Activated CD8-positive, alpha-beta T cell treated with anti-CD3 and anti-CD28 coated beads, Interleukin-2, amount 10 ng/mL, durations not matched to agents 7 days and 5 days (primary cell): ENCODE measurements around the gene ABCC5. TPM values are rescaled to one million over a fixed set of nuclear protein-coding genes. Genes with fewer than 3 reads are reported as not detected.
A peak's percentile ranks its signal among the peaks of the same experiment; 100 is the strongest.
"Not testable (repeated sequence)": the region's sequence is repeated elsewhere in the genome, so short reads cannot be mapped to it uniquely, and the experiment has no call there.

Source experiments
- ATAC-seq: fragments of 150-1000 bp; cut with Tn5 transposase; one replicate; pipeline ENCODE4 v1.10.0; 2021; ENCODE audit warnings: moderate library complexity
- CTCF ChIA-PET: fragments of 350-600 bp; sonication (Branson Sonifier 250); formaldehyde crosslinking; loops from one replicate; lab custom pipeline; 2021; ENCODE audit warnings: antibody characterized with exemption; lab: Charles Lee
- POLR2A ChIA-PET: fragments of 350-600 bp; sonication (Branson Sonifier 250); formaldehyde crosslinking; loops from one replicate; lab custom pipeline; 2021; ENCODE audit warnings: antibody characterized with exemption; lab: Charles Lee
- DNase-seq: peaks from one replicate; pipeline ENCODE4 v3.0.0-alpha.2; 2020
- H3K27ac Mint-ChIP-seq: one replicate; pipeline ENCODE4 v1.8.0; 2021; ENCODE audit warnings: mild to moderate bottlenecking, mixed read lengths
- H3K27me3 Mint-ChIP-seq: one replicate; pipeline ENCODE4 v1.8.0; 2021; ENCODE audit warnings: low read depth, mixed read lengths
- H3K36me3 Mint-ChIP-seq: one replicate; pipeline ENCODE4 v1.8.0; 2021; ENCODE audit warnings: low read depth, mixed read lengths
- H3K4me1 Mint-ChIP-seq: one replicate; pipeline ENCODE4 v1.8.0; 2021; ENCODE audit warnings: low read depth, mixed read lengths
- H3K4me3 Mint-ChIP-seq: one replicate; pipeline ENCODE4 v1.8.0; 2021; ENCODE audit warnings: mild to moderate bottlenecking, mixed read lengths
- H3K9me3 Mint-ChIP-seq: one replicate; pipeline ENCODE4 v1.8.0; 2022; ENCODE audit warnings: mixed read lengths; ENCODE audit not compliant: insufficient read depth
- total RNA-seq, 2 experiments: library from RNA; stranded (reverse); gene quantifications; one replicate each; pipeline ENCODE4 v1.2.3, GENCODE V29; 2021

Gene ABCC5
- total RNA-seq, 2 experiments from 2014 or later: 16.7 to 19.6 TPM

DNA sequence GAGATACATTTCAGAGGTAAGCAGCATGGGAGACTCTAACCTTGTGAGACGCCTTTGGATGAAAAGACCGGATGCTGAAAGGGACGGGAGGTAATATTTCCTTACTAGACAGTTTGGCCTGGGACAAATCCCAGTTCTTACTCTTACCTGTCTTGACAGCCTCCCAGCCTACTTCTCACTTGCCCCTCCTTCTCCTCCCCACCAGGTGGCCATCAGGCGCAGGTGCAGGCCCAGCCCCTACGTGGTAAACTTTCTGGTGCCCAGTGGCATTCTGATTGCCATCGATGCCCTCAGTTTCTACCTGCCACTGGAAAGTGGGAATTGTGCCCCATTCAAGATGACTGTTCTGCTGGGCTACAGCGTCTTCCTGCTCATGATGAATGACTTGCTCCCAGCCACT lies 20.1 kb upstream of the ABCC5 start:
- H3K9me3 Mint-ChIP-seq: no peaks in the 10 kb centered on the region
- H3K36me3 Mint-ChIP-seq: no peaks in the 10 kb centered on the region
- ATAC-seq (no peak), DNase-seq (no peak)
- ChIA-PET POLR2A (no interaction called here), CTCF (no interaction called here)
- no peaks in the 10 kb centered on the region for H3K4me1 Mint-ChIP-seq
- H3K27me3 Mint-ChIP-seq: peaks cover 6% of the 10 kb centered on the region
- no peak overlapping the region for H3K4me3 Mint-ChIP-seq
- no peak overlapping the region for H3K27ac Mint-ChIP-seq

DNA sequence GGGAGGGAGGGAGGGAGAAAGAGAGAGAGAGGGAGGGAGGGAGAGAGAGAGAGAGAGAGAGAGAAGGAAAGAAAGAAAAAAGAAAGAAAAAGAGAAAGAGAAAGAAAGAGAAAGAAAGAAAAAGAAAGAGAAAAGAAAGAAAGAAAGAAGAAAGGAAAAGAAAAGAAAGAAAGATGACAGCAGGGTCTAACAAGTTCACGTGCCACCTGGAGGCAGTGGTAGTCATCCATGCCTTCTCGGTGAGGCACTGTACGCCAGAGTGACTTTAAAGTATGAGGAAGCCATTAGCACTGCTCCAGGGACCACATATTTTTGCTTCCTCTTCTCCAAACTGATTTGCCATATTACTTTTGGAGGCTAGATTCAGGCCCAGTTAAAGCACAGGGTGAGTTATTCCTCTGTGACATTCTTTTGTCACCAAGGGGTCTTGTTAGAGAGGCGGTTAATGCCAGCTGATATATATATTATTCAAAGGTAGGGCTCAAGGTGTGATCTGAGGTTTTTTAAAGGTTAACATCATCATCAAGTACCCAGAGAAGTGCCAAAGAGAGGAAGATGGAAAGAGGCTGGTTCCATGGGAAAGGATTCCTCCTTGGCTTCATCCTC lies 13.6 kb upstream of the ABCC5 start, which contains the start of gene HTR3D:
HTR3D (plus strand) TSS at position 556 of the 606 bp plus-strand sequence; CDS start at position 556, 0 bp downstream.
- Mint-ChIP-seq H3K36me3 (no peaks in the 10 kb centered on the region), H3K4me1 (no peaks in the 10 kb centered on the region), H3K4me3 (no peak within 1 kb of the TSS), H3K27ac (no peak within 1 kb of the TSS), H3K9me3 (no peaks in the 10 kb centered on the region), H3K27me3 (peaks cover 3% of the 10 kb centered on the region)
- CTCF ChIA-PET: no interaction called here
- POLR2A ChIA-PET: no interaction called here
- no peak for ATAC-seq
- DNase-seq: no peak

DNA sequence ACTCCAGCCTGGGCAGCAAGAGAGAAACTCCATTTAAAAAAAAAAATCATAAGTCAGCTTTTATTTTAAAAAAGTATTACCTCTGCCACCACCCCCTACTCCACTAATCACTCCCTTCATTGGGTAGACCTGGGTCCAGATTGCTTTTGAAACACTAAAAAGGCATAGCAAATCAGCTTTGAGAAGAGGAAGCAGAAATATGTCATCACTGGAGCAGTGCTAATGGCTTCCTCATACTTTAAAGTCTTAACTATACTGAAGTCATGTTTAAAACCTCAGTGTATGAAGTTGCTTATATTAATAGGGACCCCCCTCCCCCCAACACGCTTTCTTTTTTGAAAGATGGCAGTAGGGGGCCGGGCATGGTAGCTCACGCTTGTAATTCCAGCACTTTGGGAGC lies 12.9 kb upstream of the ABCC5 start:
- ATAC-seq (no peak), DNase-seq (no peak)
- no peaks in the 10 kb centered on the region for H3K36me3 Mint-ChIP-seq
- no peaks in the 10 kb centered on the region for H3K9me3 Mint-ChIP-seq
- CTCF ChIA-PET: interaction anchor here (1.2 kb wide), 1 partner anchor 14 kb away, joined by 3 read pairs; no protein-coding TSS in a partner anchor
- no peaks in the 10 kb centered on the region for H3K4me1 Mint-ChIP-seq
- no peak overlapping the region for H3K27ac Mint-ChIP-seq
- POLR2A ChIA-PET: no interaction called here
- no peak overlapping the region for H3K4me3 Mint-ChIP-seq
- peaks cover 6% of the 10 kb centered on the region for H3K27me3 Mint-ChIP-seq

DNA sequence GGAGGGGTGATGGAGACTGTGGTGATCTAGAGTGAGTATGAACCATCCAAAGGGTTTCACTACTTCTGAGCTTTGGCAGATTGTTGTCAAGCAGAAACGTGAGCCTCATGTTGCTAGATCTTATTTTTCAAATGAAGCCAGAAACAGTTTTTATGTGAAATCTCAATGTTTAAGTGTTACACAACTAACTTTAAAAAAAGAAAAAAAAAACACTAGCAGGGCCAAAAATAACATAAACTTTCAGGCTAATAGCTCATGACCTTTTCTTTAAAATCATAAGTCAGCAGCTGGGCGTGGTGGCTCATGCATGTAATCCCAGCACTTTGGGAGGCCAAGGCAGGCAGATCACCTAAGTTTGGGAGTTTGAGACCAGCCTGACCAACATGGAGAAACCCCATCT lies 11.8 kb upstream of the ABCC5 start:
- Mint-ChIP-seq H3K27ac (no peak overlapping the region), H3K4me3 (no peak overlapping the region), H3K27me3 (peaks cover 9% of the 10 kb centered on the region), H3K9me3 (no peaks in the 10 kb centered on the region), H3K36me3 (no peaks in the 10 kb centered on the region), H3K4me1 (no peaks in the 10 kb centered on the region)
- ATAC-seq: no peak
- ChIA-PET POLR2A (no interaction called here), CTCF (interaction anchor here (0.8 to 1.2 kb wide), 2 partner anchors 8 to 13 kb away, joined by 3 to 4 read pairs; no protein-coding TSS in a partner anchor)
- DNase-seq: no peak

DNA sequence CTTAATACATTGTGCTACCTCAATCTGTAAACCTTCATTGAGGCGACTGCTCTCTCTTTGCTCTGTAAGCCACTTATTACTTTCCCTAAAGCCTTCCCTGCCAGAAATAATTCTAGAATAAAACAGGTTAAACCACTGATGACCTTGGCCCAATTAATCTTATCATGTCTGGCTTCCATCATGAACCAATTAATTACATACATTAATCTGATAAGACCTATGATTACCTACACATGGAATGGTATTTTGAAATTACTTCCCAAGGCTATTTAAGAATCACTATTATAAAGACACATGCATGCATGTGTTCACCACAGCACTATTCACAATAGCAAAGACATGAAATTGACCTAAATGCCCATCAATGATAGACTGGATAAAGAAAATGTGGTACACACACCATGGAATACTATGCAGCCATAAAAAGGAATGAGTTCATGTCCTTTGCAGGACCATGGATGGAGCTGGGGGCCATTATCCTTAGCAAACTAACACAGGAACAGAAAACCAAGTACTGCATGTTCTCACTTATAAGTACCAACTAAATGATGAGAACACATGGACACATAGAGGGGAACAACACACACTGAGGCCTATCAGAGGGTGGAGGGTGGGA lies 10.7 kb upstream of the ABCC5 start:
- POLR2A ChIA-PET, H3K27ac Mint-ChIP-seq, H3K4me1 Mint-ChIP-seq: not testable (repeated sequence)

DNA sequence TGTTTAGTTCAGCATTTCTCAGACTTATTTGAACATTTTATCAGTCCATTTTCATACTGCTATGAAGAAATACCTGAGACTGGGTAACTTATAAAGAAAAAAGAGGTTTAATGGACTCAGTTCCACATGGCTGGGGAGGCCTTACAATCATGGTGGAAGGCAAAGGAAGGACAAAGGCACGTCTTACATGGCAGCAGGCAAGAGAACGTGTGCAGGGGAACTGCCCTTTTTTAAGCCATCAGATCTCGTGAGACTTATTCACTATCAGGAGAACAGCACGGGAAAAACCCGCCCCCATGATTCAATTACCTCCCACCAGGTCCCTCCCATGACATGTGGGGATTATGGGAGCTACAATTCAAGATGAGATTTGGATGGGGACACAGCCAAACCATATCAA lies 7.6 kb upstream of the ABCC5 start:
- H3K27ac Mint-ChIP-seq, DNase-seq, H3K9me3 Mint-ChIP-seq, H3K4me3 Mint-ChIP-seq, H3K36me3 Mint-ChIP-seq, CTCF ChIA-PET, ATAC-seq: not testable (repeated sequence)
- peaks cover 24% of the 10 kb centered on the region for H3K27me3 Mint-ChIP-seq
- peaks cover 11% of the 10 kb centered on the region for H3K4me1 Mint-ChIP-seq
- POLR2A ChIA-PET: interaction anchor here (0.6 kb wide), 1 partner anchor 51 kb away, joined by 3 read pairs; no protein-coding TSS in a partner anchor

More for the DNA sequence above, 10.7 kb upstream of the ABCC5 start:
- DNase-seq, ATAC-seq, CTCF ChIA-PET, H3K9me3 Mint-ChIP-seq, H3K36me3 Mint-ChIP-seq, H3K4me3 Mint-ChIP-seq: not testable (repeated sequence)
- peaks cover 14% of the 10 kb centered on the region for H3K27me3 Mint-ChIP-seq

DNA sequence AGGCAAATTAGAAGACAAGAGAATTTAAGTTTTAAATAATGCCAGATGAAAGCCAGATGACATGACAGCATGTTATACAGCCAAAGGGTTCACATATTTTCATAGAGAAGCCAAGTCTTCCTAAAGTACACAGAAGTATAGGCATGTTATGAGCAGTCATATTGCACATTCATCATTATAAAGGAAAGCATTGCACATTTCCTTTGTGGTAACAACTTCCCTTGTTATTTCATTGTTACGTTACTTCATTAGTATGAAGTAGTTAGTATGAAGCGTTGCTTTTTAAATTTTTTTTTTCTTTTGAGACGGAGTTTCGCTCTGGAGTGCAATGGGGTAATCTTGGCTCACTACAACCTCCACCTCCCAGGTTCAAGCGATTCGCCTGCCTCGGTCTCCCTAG lies 4.6 kb upstream of the ABCC5 start:
- CTCF ChIA-PET: no interaction called here
- Mint-ChIP-seq H3K4me3 (no peak overlapping the region), H3K9me3 (no peaks in the 10 kb centered on the region), H3K27ac (no peak overlapping the region), H3K27me3 (peaks cover 30% of the 10 kb centered on the region), H3K4me1 (peaks cover 17% of the 10 kb centered on the region), H3K36me3 (peaks cover 3% of the 10 kb centered on the region)
- DNase-seq (no peak), ATAC-seq (no peak)
- POLR2A ChIA-PET: no interaction called here

DNA sequence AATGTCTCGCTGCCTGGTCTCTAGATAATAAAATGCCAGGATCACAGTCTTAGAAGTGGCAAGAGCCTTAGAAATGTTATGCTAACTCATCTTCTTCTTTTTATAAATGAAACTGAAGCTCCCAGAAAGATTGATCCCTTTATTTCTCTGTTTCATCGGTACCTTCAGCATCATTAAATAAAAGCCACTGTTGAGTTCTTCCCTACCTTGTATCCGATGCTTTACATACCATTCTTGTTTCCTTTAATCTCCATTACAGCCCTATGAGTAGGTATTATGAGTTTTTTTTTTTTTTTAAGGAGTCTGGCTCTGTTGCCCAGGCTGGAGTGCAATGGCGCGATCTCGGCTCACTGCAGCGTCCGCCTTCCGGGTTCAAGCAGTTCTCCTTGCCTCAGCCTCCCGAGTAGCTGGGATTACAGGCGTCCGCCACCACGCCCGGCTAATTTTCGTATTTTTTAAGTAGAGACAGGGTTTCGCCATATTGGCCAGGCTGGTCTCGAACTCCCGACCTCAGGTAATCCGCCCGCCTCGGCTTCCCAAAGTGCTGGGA lies 815 bp upstream of the ABCC5 start:
- H3K27ac Mint-ChIP-seq: peak overlapping the region; percentile 91
- POLR2A ChIA-PET: interaction anchor here (0.7 kb wide), 1 partner anchor 156 kb away, joined by 3 read pairs; no protein-coding TSS in a partner anchor
- CTCF ChIA-PET: interaction anchor here (0.6 to 1.5 kb wide), 15 partner anchors 9 to 219 kb away, joined by 3 to 13 read pairs (median 4); partner anchors contain the start of gene PARL

DNA sequence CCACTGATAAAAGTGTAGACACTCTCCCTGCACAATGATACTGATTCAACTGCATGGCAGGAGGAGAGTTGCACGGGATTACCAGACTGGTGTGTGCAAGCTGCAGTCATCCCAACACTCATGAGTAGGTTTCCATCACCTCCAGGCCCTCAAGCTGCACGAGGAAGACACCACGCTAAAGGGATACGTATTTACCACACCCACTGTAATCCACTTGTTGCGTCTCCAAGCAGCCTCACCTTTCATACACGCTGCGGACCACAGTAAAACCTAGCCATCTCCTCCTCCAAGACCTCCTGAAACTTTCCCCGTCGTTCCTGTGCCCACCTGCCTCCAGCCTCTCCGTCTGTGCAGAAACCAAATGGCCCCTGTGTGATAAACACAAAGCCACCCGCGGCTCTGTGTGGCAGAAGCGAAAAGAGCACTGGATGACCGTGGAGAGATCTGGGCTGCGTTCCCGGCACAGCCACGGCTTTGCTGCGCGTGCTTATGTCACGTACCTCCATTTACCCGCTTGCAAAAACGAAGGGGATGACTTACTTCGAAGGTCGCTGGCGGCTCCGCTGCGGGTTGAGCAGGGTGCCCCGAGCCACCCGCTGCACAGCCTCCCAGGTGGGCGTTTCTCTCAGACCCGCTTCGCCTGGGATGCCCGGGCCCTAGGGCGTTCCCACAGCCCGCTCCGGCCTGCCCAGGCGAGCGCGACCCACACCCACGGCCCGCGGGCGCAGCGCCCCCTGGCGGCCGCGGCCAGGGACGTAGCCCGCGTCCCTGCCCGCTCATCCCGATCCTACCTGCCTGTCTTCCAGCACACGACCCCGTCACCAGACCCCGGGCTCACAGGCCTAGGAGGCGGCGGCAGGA lies 643 bp downstream of the ABCC5 start:
- ChIA-PET POLR2A (interaction anchor here (0.6 kb wide), 1 partner anchor 54 kb away, joined by 3 read pairs; no protein-coding TSS in a partner anchor), CTCF (interaction anchor here (0.6 to 3.2 kb wide), 17 partner anchors 11 to 346 kb away, joined by 3 to 24 read pairs (median 4); partner anchors contain the start of gene PARL)
- Mint-ChIP-seq H3K27me3 (peaks cover 13% of the 10 kb centered on the region), H3K4me3 (peak overlapping the region; percentile 98), H3K4me1 (peaks cover 28% of the 10 kb centered on the region), H3K36me3 (peaks cover 6% of the 10 kb centered on the region), H3K9me3 (no peaks in the 10 kb centered on the region), H3K27ac (peak overlapping the region; percentile 91)
- DNase-seq (peak; percentile 22), ATAC-seq (peak; percentile 88)

More for the DNA sequence above, 815 bp upstream of the ABCC5 start:
- H3K4me1 Mint-ChIP-seq: peaks cover 32% of the 10 kb centered on the region
- DNase-seq: no peak
- H3K4me3 Mint-ChIP-seq: peak overlapping the region; percentile 98
- peaks cover 5% of the 10 kb centered on the region for H3K36me3 Mint-ChIP-seq
- no peaks in the 10 kb centered on the region for H3K9me3 Mint-ChIP-seq
- H3K27me3 Mint-ChIP-seq: peaks cover 17% of the 10 kb centered on the region
- no peak for ATAC-seq

DNA sequence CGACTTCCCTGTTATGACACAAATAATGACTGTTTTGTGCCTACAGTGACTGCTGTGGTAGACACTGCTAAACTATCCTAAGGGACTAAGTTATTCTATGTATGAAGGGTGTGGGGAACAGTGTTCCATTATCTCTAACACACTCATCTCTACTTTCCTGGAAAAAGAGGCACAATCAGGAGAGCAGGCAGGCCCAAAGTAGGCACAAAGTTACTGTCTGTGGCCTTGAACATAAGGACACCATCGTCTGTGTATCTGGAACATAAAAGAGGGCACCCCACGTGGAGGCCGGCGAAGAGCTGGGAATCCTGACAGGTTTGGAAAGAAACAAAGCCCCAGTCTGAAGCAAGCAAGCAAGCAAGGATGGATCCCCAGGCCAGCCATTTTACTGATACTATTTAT lies 1.5 kb downstream of the ABCC5 start:
- ATAC-seq: no peak
- Mint-ChIP-seq H3K27ac (no peak overlapping the region), H3K27me3 (peaks cover 9% of the 10 kb centered on the region)

DNA sequence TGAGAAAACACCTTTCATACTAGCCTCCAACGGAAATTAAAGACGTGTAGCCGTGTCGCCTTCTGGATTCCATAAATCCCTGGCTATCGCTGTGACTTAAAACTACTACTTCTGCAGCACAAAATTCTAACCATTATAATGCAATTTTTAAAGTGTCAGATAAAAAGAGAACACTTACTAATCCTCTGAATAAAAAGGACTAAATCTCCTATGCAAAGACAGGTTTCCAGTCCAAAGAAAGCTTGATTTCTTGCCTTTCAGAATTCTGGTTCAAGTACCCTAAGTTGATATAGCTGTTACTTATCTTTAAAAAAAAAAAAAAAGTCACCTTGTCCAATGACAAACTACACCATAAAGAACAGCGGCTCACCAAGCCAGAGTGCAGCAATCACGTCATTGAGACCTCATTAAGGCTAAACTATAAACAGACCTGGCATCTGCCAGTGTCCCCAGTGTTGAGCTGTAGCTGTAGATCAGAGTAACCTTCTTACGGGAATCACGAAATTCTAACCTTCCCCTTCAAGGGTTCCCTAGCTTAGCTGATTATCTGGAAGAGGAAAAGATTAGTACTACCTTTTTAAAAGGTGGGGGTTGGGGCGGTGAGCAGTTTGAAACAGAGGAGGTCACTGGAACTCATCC lies 2.2 kb downstream of the ABCC5 start:
- ATAC-seq: no peak
- Mint-ChIP-seq H3K36me3 (peaks cover 11% of the 10 kb centered on the region), H3K27me3 (peaks cover 6% of the 10 kb centered on the region), H3K4me1 (peaks cover 22% of the 10 kb centered on the region), H3K27ac (no peak overlapping the region), H3K9me3 (no peaks in the 10 kb centered on the region), H3K4me3 (no peak overlapping the region)
- CTCF ChIA-PET: interaction anchor here (1.3 to 3.2 kb wide), 7 partner anchors 9 to 234 kb away, joined by 3 to 24 read pairs (median 4); no protein-coding TSS in a partner anchor
- no peak for DNase-seq
- POLR2A ChIA-PET: interaction anchor here (1.0 kb wide), 1 partner anchor 17 kb away, joined by 4 read pairs; no protein-coding TSS in a partner anchor

More for the DNA sequence above, 1.5 kb downstream of the ABCC5 start:
- Mint-ChIP-seq H3K4me3 (peak overlapping the region; percentile 98), H3K36me3 (peaks cover 9% of the 10 kb centered on the region), H3K9me3 (no peaks in the 10 kb centered on the region), H3K4me1 (peaks cover 25% of the 10 kb centered on the region)
- ChIA-PET POLR2A (no interaction called here), CTCF (interaction anchor here (0.7 to 3.2 kb wide), 7 partner anchors 10 to 141 kb away, joined by 3 to 24 read pairs (median 4); no protein-coding TSS in a partner anchor)
- DNase-seq: no peak
